ENCODE measurements around the gene STRIP1.

DNA sequence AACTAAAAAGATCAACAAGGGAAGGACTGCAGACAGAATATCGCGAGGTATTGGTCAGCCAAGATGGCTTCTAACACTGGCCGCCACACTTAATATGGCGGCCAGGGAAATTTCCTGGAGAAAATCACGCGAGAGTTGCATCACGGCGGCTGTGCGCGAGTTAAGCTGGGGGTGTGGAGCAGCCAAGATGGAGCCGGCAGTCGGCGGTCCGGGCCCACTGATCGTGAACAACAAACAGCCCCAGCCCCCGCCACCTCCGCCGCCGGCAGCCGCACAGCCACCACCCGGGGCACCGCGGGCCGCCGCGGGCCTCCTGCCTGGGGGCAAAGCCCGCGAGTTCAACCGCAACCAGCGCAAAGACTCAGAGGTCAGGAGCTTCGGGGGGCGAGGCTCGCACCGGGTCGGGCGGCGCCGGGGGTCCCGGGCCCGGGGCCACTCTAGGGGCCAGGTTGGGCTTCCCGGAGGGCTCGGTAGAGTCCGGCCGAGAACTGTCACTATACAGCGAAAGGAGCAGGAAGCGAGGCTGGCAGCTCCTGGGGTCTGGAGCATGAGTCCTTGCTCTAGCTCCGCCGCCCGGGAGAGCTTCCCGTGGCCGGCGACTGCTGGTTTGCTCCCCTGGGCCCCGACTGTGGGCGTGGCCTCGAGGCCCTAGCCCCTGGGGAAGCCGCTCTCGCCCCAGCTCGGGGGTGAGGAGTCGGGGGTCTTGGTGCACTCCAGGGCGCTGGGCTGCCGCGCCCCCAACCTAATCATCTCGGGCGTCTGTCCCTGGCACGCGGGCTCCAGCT, at the start of gene STRIP1:
- TF ChIP-seq, protein P1, sequence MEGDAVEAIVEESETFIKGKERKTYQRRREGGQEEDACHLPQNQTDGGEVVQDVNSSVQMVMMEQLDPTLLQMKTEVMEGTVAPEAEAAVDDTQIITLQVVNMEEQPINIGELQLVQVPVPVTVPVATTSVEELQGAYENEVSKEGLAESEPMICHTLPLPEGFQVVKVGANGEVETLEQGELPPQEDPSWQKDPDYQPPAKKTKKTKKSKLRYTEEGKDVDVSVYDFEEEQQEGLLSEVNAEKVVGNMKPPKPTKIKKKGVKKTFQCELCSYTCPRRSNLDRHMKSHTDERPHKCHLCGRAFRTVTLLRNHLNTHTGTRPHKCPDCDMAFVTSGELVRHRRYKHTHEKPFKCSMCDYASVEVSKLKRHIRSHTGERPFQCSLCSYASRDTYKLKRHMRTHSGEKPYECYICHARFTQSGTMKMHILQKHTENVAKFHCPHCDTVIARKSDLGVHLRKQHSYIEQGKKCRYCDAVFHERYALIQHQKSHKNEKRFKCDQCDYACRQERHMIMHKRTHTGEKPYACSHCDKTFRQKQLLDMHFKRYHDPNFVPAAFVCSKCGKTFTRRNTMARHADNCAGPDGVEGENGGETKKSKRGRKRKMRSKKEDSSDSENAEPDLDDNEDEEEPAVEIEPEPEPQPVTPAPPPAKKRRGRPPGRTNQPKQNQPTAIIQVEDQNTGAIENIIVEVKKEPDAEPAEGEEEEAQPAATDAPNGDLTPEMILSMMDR (conservative IDR thresholded peaks at IDR 0.05; ENCODE audit: low read length) = no peak
- no peak for TF ChIP-seq EZH2phosphoT487 (IDR thresholded peaks at IDR 0.05; ENCODE audit: borderline replicate concordance)
